MM.1S (cell line): ENCODE results near the gene BRIP1.

ENCODE experiments used
- EZH2 ChIP-seq: fragments of 300-600 bp; sonication (generic); optimal IDR thresholded peaks from 2 replicates; pipeline ENCODE3; 2017; ENCODE audit warnings: low read depth, mild to moderate bottlenecking, antibody characterized with exemption, low read length, mixed read lengths
- EZH2phosphoT487 ChIP-seq: fragments of 300-600 bp; sonication (generic); IDR thresholded peaks from 2 replicates; pipeline ENCODE4 v1.6.1; 2018; ENCODE audit warnings: antibody characterized with exemption, low read length
- TF ChIP-seq, protein P1 (sequence below): fragments of 300-600 bp; sonication (generic); IDR thresholded peaks from 2 replicates; pipeline ENCODE4 v1.5.1; 2016; ENCODE audit warnings: antibody characterized with exemption, low read length, mixed read lengths

GRCh38 chr17:61726977-61727376, 136.4 kb downstream of the BRIP1 start:
- no peak for TF ChIP-seq EZH2
- TF ChIP-seq, protein P1, sequence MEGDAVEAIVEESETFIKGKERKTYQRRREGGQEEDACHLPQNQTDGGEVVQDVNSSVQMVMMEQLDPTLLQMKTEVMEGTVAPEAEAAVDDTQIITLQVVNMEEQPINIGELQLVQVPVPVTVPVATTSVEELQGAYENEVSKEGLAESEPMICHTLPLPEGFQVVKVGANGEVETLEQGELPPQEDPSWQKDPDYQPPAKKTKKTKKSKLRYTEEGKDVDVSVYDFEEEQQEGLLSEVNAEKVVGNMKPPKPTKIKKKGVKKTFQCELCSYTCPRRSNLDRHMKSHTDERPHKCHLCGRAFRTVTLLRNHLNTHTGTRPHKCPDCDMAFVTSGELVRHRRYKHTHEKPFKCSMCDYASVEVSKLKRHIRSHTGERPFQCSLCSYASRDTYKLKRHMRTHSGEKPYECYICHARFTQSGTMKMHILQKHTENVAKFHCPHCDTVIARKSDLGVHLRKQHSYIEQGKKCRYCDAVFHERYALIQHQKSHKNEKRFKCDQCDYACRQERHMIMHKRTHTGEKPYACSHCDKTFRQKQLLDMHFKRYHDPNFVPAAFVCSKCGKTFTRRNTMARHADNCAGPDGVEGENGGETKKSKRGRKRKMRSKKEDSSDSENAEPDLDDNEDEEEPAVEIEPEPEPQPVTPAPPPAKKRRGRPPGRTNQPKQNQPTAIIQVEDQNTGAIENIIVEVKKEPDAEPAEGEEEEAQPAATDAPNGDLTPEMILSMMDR: no peak
- no peak for TF ChIP-seq EZH2phosphoT487
